PFSK-1 (cell line): ENCODE data around the gene BEGAIN.

Experiments
- FOXP2 ChIP-seq: optimal IDR thresholded peaks from 2 replicates; pipeline ENCODE3; 2011; ENCODE audit warnings: borderline replicate concordance, control low read depth, inconsistent platforms; ENCODE audit not compliant: insufficient read depth; ENCODE audit errors: extremely low read length, extremely low read depth
- POLR2AphosphoS5 ChIP-seq: IDR thresholded peaks from 2 replicates; pipeline ENCODE4 v1.6.1; 2012; ENCODE audit warnings: low read depth, mild to moderate bottlenecking, control low read depth, low read length, moderate library complexity
- REST ChIP-seq, 2 experiments: IDR thresholded peaks; 2 replicates each; pipeline versions ENCODE4 v1.6.1 to v1.8.0; 2011 to 2012; ENCODE audit warnings: low read depth in 2 of 2, low read length in 2 of 2, control low read depth in 1 of 2, inconsistent platforms in 1 of 2, mild to moderate bottlenecking in 1 of 2, moderate library complexity in 1 of 2; ENCODE audit not compliant: insufficient read depth in 1 of 2
- SIN3A ChIP-seq: IDR thresholded peaks from 2 replicates; pipeline ENCODE4 v1.6.1; 2012; ENCODE audit warnings: mild to moderate bottlenecking, low read length, moderate library complexity, borderline replicate concordance; ENCODE audit not compliant: insufficient read depth
- TAF1 ChIP-seq: IDR thresholded peaks from 2 replicates; pipeline ENCODE4 v1.6.1; 2012; ENCODE audit warnings: low read length, control low read depth, borderline replicate concordance; ENCODE audit not compliant: insufficient read depth

The BEGAIN gene

GRCh38 chr14:100586403-100587085 lies 673 bp downstream of the BEGAIN start:
- no peak for TF ChIP-seq SIN3A
- no peak for TF ChIP-seq POLR2AphosphoS5
- TF ChIP-seq REST (IDR thresholded peaks at IDR 0.05; ENCODE audit: insufficient read depth in 1 of 2, low read depth in 2 of 2, low read length in 2 of 2) = no peak
- TF ChIP-seq TAF1 = no peak

GRCh38 chr14:100586153-100586402 lies 1.1 kb downstream of the BEGAIN start:
- TF ChIP-seq POLR2AphosphoS5 = no peak
- no peak for TF ChIP-seq REST (IDR thresholded peaks at IDR 0.05; ENCODE audit: insufficient read depth in 1 of 2, low read depth in 2 of 2, low read length in 2 of 2)
- TF ChIP-seq FOXP2 = no peak
- TF ChIP-seq TAF1 = no peak
- no peak for TF ChIP-seq SIN3A

GRCh38 chr14:100585448-100586152 lies 1.6 kb downstream of the BEGAIN start:
- TF ChIP-seq SIN3A (no peak), REST (IDR thresholded peaks at IDR 0.05; ENCODE audit: insufficient read depth in 1 of 2, low read depth in 2 of 2, low read length in 2 of 2) (no peak), TAF1 (no peak), FOXP2 (no peak), POLR2AphosphoS5 (no peak)

- TF ChIP-seq SIN3A (no peak), FOXP2 (no peak)
Measured at GRCh38 chr14:100584056-100585031, 2.9 kb downstream of the BEGAIN start.

GRCh38 chr14:100583245-100583644 lies 4.0 kb downstream of the BEGAIN start:
- no peak for TF ChIP-seq FOXP2
- TF ChIP-seq TAF1 = no peak
- no peak for TF ChIP-seq SIN3A
- TF ChIP-seq REST (IDR thresholded peaks at IDR 0.05; ENCODE audit: insufficient read depth in 1 of 2, low read depth in 2 of 2, low read length in 2 of 2) = no peak
- TF ChIP-seq POLR2AphosphoS5 = no peak
